GM19324 (cell line): ENCODE measurements around the gene UBE2D1.
A peak's percentile ranks its signal among the peaks of the same experiment; 100 is the strongest.

Experiments
- ATAC-seq: cut with Tn5 transposase; IDR thresholded peaks from one replicate; pipeline ENCODE4 v1.9.1; 2021; ENCODE audit warnings: mild to moderate bottlenecking, moderate library complexity; ENCODE audit not compliant: unreplicated experiment, low FRiP score

Gene UBE2D1

DNA sequence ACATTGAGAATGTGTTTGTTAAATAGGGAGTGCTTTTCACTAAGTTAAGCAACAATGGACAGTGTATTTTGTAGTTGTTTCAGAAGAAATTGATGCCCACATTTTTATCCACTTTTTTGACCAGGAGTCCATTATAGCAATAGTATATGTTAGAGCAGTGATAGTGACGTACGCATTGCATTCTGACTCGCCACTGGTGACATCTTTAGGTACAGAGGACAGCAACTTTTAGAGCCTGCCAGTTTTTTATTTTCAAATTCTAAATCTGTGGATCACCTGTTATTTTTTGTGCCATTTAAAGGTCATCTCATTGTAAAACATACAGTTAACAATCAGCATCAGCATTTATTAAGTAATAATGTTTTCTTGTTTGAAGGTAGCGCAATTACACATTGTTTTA lies 1.4 kb downstream of the UBE2D1 start:
- ATAC-seq, result no peak

DNA sequence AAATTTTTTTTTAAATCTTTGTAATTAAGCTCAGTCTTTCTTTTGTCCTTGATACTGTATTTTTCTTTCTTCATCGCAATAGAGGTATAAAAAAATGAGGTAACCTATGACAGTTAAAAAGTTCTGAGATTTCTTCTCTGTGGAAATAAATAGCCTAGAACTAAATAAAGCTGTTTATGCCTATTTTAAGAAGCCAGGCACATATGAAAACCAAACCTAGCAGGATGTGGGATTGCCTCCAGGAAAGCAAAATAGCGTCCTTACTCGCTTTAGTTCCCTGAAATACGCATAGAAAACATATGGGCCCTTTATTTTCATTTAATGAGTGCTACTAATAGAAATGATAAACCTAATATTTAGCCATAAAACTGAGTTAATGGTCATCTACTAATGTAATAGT lies 6.6 kb downstream of the UBE2D1 start:
- no peak for ATAC-seq

GRCh38 chr10:58341947-58342346 lies 7.1 kb downstream of the UBE2D1 start:
- ATAC-seq, result peak; percentile 68

- ATAC-seq, result no peak
These were observed 13.2 kb downstream of the UBE2D1 start for GRCh38 chr10:58347967-58348366.

DNA sequence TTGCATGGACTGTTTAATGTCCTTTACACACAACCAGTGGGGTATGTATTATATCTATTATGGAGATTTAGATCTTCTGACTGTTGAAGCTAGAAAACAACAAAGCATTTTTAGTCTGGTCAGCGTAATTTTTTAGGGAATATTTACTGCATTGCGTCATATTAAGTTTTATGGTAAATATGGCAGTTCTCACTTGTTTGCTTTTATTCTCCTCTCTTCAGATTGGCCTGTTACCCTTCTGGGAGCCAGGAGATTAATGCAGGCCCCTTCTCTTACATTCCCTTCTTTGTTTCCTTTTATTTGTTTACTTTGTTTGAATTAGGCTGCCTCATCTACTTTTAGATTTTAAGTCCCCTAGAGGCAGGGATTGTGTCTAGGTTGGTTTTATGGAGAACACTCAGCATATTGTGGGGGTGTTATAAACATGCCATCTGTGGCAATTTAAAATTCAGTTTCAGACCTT lies 13.8 kb downstream of the UBE2D1 start:
- ATAC-seq, result no peak

GRCh38 chr10:58350023-58350422 lies 15.2 kb downstream of the UBE2D1 start:
- ATAC-seq, result no peak

GRCh38 chr10:58350619-58351323 lies 16.0 kb downstream of the UBE2D1 start:
- ATAC-seq, result no peak

GRCh38 chr10:58351616-58352578 lies 17.1 kb downstream of the UBE2D1 start:
- ATAC-seq, result no peak

GRCh38 chr10:58352956-58353610 lies 18.3 kb downstream of the UBE2D1 start:
- ATAC-seq, result no peak

DNA sequence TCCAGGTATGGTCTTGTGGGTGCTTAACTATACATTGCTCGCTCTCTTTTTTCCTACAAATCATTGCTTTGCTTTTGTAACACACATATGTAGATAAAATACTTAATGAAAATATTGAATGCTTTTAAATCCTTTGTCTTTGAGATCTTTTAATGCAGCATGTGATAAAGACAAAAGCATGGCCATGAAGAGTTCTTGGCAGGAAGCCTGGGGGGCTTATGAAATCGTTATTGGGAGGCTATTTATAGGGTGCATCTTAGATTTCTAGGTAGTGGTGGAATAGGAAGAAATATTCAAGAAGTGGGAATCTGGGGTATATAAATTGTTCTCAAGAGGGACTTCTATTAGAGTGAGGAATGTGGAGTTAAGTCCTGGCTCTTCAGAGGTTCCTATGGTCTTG lies 21.9 kb downstream of the UBE2D1 start:
- no peak for ATAC-seq

GRCh38 chr10:58358314-58358933 lies 23.6 kb downstream of the UBE2D1 start:
- ATAC-seq, result no peak

- ATAC-seq, result no peak
These were observed 24.1 kb downstream of the UBE2D1 start for GRCh38 chr10:58358947-58359346.

- no peak for ATAC-seq
These were observed 24.7 kb downstream of the UBE2D1 start for GRCh38 chr10:58359541-58359940.

DNA sequence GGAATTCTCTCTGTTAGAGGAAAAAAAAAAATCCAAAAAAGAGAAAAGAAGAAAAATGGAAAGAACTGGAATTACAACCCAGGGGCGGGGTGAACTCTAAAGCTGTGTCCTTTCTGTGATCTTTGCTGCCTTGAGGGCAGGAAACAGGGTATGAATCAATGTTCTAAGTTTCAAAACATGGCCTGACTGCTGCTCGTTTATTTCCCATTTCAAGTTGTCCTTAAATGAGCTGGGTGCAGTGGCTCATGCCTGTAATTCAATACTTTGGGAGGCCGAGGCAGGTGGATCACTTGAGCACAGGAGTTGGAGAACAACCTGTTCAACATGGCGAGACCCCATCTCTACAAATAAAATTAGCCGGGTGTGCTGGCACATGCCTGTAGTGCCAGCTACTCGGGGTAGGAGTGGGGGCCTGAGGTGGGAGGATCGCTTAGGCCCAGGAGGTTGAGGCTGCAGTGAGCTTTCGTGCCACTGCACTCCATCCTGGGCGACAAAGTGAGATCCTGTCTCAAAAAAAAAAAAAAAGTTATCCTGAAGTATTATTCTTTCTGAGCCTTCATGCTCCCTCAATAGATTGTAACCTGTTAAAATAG lies 25.7 kb downstream of the UBE2D1 start:
- no peak for ATAC-seq

- ATAC-seq, result no peak
These were observed 26.5 kb downstream of the UBE2D1 start for GRCh38 chr10:58361353-58361752.

DNA sequence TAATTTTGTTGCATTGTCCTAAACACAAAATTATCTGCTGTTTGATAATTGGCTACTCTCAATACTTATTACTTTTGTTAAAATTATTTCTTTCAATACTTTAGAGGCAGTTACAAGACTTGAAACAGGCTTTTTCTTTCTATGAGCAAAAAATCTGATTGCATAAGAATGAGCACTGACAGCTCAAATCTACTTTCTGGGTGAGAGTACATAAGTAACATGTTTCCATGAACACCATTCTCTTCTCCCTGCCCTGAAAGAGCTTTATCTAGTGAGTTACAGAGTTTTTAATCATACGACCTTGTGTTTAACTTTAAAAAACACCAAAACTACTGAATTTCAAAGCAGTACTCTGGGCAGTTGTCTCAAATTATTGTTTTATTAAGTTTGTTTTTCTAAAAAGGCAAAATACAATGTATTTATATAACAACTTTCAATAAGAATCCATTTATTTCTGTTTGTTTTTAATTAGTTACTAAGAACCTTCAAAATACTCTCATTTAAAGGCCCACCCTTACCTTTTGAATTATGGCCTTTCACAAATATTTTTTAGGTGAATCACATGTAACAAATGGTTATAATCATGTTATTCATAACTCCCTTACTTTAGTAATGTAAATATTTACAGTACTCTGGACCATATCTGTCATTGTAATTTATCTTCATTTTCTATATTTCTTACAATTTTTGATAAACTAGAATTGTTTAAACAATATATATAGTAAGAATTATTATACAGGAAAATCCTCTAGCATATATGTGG lies 27.4 kb downstream of the UBE2D1 start:
- ATAC-seq, result no peak

GRCh38 chr10:58367069-58367468 lies 32.3 kb downstream of the UBE2D1 start:
- ATAC-seq, result no peak

DNA sequence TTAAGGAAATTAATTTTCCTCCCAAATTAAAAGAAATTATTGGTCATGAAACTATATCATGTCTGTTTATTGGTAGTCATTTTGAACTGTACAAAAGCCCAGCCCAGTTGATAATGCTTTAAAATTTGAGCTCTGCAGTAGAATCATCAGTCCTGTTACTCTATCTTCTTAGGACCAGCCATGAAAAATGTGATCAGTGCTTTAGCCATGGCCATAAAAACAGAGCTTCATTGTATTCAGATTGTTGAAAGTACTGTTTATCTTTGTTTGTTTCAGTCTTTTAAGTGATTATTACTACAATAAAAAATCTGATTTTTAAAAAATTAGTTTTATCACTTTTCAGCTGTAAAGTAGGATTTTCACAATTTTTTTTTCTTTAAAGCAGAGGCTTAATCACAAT lies 36.7 kb downstream of the UBE2D1 start:
- no peak for ATAC-seq

DNA sequence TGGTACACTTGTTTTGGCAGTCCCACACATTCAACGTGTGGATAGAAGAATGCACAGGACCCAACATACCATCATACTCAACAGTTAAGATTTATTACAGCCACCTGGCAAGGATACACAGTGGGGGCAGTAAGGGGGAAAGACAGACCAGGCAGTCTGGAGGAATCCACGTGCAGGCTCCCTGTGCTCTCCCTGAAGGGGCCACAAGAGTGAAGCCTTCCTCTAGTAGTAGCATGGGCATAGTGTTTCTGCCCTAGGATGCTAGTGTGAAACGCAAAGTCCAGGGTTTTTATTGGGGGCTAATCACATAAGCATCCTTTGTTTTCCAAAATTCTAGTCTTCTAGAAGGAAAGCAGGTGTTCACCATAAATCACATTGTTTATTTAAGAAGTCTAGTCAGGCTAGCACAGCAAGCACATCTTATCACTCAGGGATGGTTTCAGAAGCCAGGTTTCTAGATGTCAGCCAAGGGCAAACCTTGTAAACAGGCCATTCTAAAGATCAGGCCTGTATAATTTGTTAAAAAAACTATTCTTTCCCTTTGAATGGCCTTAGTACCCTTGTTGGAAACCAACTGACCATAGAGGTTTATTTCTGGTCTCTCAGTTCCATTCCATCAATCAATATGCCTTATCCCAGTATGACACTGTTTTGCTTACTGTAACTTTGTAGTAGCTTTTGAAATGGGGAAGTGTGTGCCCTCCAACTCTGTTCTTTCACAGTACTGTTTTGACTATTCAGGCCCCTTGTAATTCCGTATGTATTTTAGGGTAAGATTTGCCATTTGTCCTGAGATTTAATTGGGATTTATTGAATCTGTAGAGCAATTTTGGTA lies 38.0 kb downstream of the UBE2D1 start:
- ATAC-seq, result no peak
